Effector CD4-positive, alpha-beta T cell (primary cell): ENCODE results near the gene EGLN1.

Source experiments
- DNase-seq: peaks from one replicate; pipeline ENCODE4 v3.0.0-alpha.2; 2020

The EGLN1 gene

DNA sequence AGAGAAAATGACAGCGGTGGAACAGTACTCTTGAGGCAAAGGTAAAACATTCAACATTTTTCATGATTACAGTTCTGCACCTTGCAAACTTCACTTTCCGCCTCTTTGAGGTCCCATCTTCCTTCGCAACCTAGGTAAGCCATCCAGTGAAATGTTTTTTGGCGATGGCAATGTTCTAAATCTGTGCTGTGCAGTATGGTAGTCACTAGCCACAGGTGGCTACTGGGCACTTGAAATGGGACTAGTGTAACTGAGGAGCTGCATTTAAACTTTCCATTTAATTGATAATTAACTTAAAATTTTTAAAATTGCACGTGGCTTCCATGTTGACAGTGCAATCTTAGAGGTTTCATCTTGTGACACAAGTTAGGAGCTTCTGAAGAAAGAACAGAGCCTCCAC lies 97.4 kb downstream of the EGLN1 start:
- no peak for DNase-seq

DNA sequence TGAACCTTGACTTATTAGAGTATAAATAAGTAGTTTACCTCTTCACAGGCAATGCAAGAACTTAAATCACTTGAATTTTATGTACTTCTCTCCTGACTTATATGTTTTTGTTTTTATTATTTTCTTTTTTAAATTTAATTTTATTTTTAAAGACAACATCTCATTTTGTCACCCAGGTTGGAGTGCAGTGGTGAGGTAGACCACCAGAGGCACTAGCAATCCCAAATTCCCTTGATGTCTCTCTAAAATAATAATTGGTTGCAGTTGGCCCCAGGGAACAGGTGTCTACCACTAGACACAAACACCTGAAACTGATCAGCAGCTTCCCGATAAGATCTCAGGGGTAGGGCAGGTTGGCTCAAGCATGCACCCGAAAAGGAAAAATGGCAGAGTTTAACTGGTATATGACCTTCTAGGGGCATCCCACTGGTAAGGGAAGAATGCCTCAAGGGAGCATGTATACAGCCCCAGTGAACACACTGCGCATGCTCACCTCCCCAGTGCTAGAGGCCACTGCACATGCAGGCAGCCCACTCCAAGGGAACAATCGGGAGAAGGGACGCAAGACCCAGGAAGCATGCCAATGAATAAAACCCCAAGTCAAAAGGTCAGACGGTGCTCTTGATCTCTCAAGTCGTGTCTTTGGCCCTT lies 99.1 kb downstream of the EGLN1 start:
- no peak for DNase-seq

DNA sequence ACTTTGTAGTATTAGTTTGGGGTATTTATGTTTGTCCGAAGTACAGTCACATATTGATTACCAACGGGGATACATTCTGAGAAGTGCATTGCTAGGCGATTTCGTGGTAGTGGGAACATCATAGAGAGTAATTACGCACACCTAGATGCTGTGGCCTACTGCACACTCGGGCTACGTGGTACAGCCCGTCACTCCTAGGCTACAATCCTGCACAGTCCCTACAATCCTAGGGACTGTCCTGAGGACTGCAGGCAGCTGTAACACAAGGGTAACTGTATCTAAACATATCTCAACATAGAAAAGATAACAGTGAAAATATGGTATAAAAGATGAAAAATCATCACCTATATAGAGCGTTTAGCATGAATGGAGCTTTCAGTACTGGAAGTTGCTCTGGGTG lies 103.0 kb downstream of the EGLN1 start:
- DNase-seq: no peak

DNA sequence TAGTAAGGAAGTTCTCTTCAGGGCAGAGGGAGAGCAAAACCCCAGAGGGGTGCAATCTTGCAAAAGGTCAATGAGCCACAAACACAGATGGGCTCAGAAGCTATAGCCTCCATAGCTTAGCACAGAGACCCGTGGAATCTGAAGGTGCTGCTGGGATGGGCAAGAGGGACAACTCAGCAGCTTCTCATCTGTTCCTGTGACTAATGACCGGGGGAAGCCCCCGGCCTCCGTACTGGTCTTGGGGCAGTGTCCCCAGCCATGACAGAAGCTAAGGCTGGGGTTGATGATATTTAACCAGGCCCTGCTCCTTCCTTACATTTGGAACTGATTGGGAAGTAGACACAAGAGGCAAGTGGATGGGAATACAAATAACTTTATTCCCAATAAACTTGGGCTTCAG lies 103.5 kb downstream of the EGLN1 start:
- DNase-seq: no peak

DNA sequence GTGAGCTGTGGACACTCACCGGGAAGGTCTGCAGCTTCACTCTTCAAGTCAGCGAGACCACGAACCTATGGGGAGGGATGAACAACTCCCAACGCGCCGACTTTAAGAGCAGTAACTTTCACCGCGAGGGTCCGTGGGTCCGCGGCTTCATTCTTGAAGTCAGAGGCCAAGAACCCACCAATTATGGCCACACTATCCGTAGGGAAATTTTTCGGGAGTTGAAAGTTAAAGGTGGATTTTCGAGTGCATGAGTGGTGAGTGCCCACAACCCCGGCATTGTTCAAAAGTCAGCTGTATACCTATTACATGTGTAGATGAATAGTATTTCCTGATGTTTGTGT lies 104.1 kb downstream of the EGLN1 start:
- DNase-seq: no peak

DNA sequence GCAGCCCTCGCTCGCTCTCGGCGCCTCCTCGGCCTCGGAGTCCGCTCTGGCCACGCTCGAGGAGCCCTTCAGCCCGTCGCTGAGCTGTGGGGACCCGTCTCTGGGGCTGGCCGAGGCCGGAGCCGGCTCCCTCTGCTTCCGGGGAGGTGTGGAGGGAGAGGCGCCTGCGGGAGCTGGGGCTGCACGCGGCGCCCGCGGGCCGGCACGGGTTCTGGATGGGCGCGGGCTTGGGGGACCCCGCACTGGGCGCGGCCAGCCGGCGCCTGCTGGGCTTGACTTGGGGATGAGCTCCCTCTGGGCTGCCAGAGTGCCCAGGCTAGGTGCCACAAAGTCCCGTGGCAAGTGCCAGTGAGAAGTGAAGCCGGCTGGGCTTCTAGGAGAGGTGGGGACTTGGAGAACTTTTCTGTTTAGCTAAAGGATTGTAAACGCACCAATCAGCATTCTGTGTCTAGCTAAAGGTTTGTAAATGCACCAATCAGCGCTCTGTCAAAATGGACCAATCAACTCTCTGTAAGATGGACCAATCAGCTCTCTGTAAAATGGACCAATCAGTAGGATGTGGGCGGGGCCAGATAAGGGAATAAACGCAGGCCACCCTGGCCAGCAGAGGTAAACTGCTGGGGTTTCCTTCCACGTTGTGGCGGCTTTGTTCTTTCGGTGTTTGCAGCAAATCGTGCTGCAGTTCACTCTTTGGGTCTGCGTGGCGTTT lies 104.6 kb downstream of the EGLN1 start:
- DNase-seq: no peak

DNA sequence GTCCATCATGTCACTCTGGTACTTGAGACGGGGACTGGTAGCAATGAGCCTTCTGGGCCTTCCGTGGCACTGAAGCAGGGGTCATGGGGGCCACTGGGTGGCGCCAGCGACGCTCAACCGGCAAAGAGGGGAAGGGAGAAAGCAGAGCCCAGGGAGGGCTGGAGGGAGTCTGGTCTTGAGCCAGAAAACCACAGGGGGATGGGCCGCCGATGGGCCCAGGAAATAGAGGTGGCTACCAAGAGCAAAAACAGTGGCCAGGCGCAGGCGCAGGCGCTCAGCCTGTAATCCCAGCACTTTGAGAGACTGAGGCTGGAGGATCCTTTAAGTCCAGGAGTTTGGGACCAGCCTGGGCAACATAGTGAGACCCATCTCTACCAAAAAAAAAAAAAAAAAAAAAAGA lies 106.2 kb downstream of the EGLN1 start:
- peak; percentile 8 for DNase-seq
